SK-N-SH (cell line): Measurements from ENCODE around the gene NFKB1. TPM values are rescaled to one million over a fixed set of nuclear protein-coding genes. Genes with fewer than 3 reads are reported as not detected.

Experiments used
- CTCF ChIA-PET: fragments of 300-600, 350-600 bp; formaldehyde crosslinking; extraction: SDS; loops from one replicate; lab custom pipeline; 2021; lab: Yijun Ruan, JAX
- POLR2A ChIA-PET: fragments of 350-600 bp; sonication (Branson Sonifier 250); formaldehyde crosslinking; extraction: SDS; loops from one replicate; lab custom pipeline; 2020; ENCODE audit warnings: antibody characterized with exemption, inconsistent platforms; lab: Yijun Ruan, JAX
- DNase-seq: peaks from one replicate; pipeline ENCODE4 v3.0.0; 2012
- H2AFZ ChIP-seq: fragments of 200-600 bp; sonication (generic); 2 replicates; pipeline ENCODE4 v1.8.1; 2016; ENCODE audit warnings: antibody characterized with exemption, mild to moderate bottlenecking, low read depth
- H3F3A ChIP-seq: fragments of 200-600 bp; sonication (generic); replicated peaks from 2 replicates; pipeline ENCODE3; 2016; ENCODE audit warnings: antibody characterized with exemption, mild to moderate bottlenecking; ENCODE audit not compliant: insufficient read depth
- H3K27ac ChIP-seq, 2 experiments: fragments of 200-500 bp in 1 of 2; fragments of 200-600 bp in 1 of 2; sonication (Bioruptor generic) in 1 of 2; sonication (generic), shearing (Covaris generic) in 1 of 2; 2 replicates each; pipeline versions ENCODE4 v1.5.1 to v1.6.1; 2014 to 2016; ENCODE audit warnings: low read depth in 2 of 2, inconsistent platforms in 1 of 2, low read length in 1 of 2, mild to moderate bottlenecking in 1 of 2, mixed read lengths in 1 of 2
- H3K27me3 ChIP-seq: fragments of 200-600 bp; sonication (generic), shearing (Covaris generic); 2 replicates; pipeline ENCODE4 v1.6.1; 2016; ENCODE audit warnings: mixed run types; ENCODE audit not compliant: insufficient read depth
- H3K36me3 ChIP-seq, 2 experiments: fragments of 200-500 bp in 1 of 2; fragments of 200-600 bp in 1 of 2; sonication (Bioruptor generic) in 1 of 2; sonication (generic) in 1 of 2; replicated peaks in 1 of 2; 2 replicates each; pipeline versions ENCODE3 to v1.5.1; 2014 to 2016; ENCODE audit warnings: low read length in 1 of 2, mild to moderate bottlenecking in 1 of 2; ENCODE audit not compliant: insufficient read depth in 2 of 2, control insufficient read depth in 1 of 2
- H3K4me1 ChIP-seq, 2 experiments: fragments of 200-500 bp in 1 of 2; fragments of 200-600 bp in 1 of 2; sonication (Bioruptor generic) in 1 of 2; sonication (generic), shearing (Covaris generic) in 1 of 2; 2 replicates each; pipeline versions ENCODE4 v1.5.1 to v1.6.1; 2014 to 2016; ENCODE audit warnings: low read depth in 1 of 2, low read length in 1 of 2, mixed run types in 1 of 2; ENCODE audit not compliant: insufficient read depth in 2 of 2, control insufficient read depth in 1 of 2
- H3K4me2 ChIP-seq: fragments of 200-600 bp; sonication (generic), shearing (Covaris generic); 2 replicates; pipeline ENCODE4 v1.6.1; 2017; ENCODE audit warnings: mixed run types
- H3K4me3 ChIP-seq, 2 experiments: fragments of 200-500 bp in 1 of 2; fragments of 200-600 bp in 1 of 2; sonication (Bioruptor generic) in 1 of 2; sonication (generic), shearing (Covaris generic) in 1 of 2; 2 replicates each; pipeline versions ENCODE4 v1.5.1 to v1.8.1; 2014 to 2016; ENCODE audit warnings: low read depth in 2 of 2, inconsistent platforms in 1 of 2, low read length in 1 of 2, mild to moderate bottlenecking in 1 of 2, mixed read lengths in 1 of 2, moderate library complexity in 1 of 2
- H3K79me2 ChIP-seq: fragments of 200-600 bp; sonication (generic); 2 replicates; pipeline ENCODE4 v1.8.1; 2017; ENCODE audit warnings: mild to moderate bottlenecking; ENCODE audit not compliant: insufficient read depth
- H3K9ac ChIP-seq: fragments of 200-600 bp; sonication (generic); 2 replicates; pipeline ENCODE4 v1.6.1; 2017; ENCODE audit warnings: mixed run types
- H3K9me2 ChIP-seq: fragments of 200-600 bp; sonication (generic); 2 replicates; pipeline ENCODE4 v1.6.1; 2017; ENCODE audit warnings: mixed run types
- H3K9me3 ChIP-seq: fragments of 200-600 bp; sonication (generic); 2 replicates; pipeline ENCODE4 v1.6.1; 2017; ENCODE audit warnings: mixed run types, mild to moderate bottlenecking, moderate library complexity
- H4K20me1 ChIP-seq: fragments of 200-600 bp; sonication (generic); 2 replicates; pipeline ENCODE4 v1.6.1; 2017; ENCODE audit warnings: mild to moderate bottlenecking, mixed run types; ENCODE audit not compliant: insufficient read depth
- CHD2 ChIP-seq: fragments of 150-350 bp; IDR thresholded peaks from 2 replicates; pipeline ENCODE4 v1.6.1; 2018; ENCODE audit warnings: low read length; ENCODE audit not compliant: partially characterized antibody
- ELF1 ChIP-seq: IDR thresholded peaks from 2 replicates; pipeline ENCODE4 v1.4.0; 2012
- EP300 ChIP-seq, 2 experiments: IDR thresholded peaks; 2 replicates each; pipeline versions ENCODE4 v1.4.0 to v1.6.1; 2012; ENCODE audit warnings: borderline replicate concordance in 1 of 2, low read depth in 1 of 2, low read length in 1 of 2
- EZH2phosphoT487 ChIP-seq: fragments of 200-600 bp; sonication (generic); IDR thresholded peaks from 2 replicates; pipeline ENCODE4 v1.6.1; 2017; ENCODE audit warnings: low read depth, mixed run types, mild to moderate bottlenecking, antibody characterized with exemption, moderate library complexity, borderline replicate concordance
- FOSL2 ChIP-seq: IDR thresholded peaks from 2 replicates; pipeline ENCODE4 v1.4.0; 2012; ENCODE audit warnings: low read depth, mild to moderate bottlenecking, moderate library complexity, borderline replicate concordance
- FOXM1 ChIP-seq: IDR thresholded peaks from 2 replicates; pipeline ENCODE4 v1.4.0; 2012; ENCODE audit warnings: low read depth, mild to moderate bottlenecking
- GABPA ChIP-seq: IDR thresholded peaks from 2 replicates; pipeline ENCODE4 v1.4.0; 2012; ENCODE audit warnings: low read depth, mild to moderate bottlenecking
- GATA2 ChIP-seq: sonication (generic); formaldehyde crosslinking; IDR thresholded peaks from 2 replicates; pipeline ENCODE4 v1.5.0; 2020; ENCODE audit warnings: mild to moderate bottlenecking, missing genetic modification reagents
- IRF3 ChIP-seq: fragments of 150-350 bp; IDR thresholded peaks from 2 replicates; pipeline ENCODE4 v1.6.1; 2016; ENCODE audit warnings: mild to moderate bottlenecking, low read depth, low read length
- JUND ChIP-seq: IDR thresholded peaks from 2 replicates; pipeline ENCODE4 v1.4.0; 2012
- MAX ChIP-seq: IDR thresholded peaks from 2 replicates; pipeline ENCODE4 v1.4.0; 2012; ENCODE audit warnings: low read depth
- MXI1 ChIP-seq: IDR thresholded peaks from 2 replicates; pipeline ENCODE4 v1.6.1; 2012; ENCODE audit warnings: mild to moderate bottlenecking, low read depth, low read length, improper control_type of control experiment
- NRF1 ChIP-seq: IDR thresholded peaks from 2 replicates; pipeline ENCODE4 v1.6.1; 2012; ENCODE audit warnings: low read depth, mild to moderate bottlenecking, low read length
- RCOR1 ChIP-seq: fragments of 150-350 bp; IDR thresholded peaks from 2 replicates; pipeline ENCODE4 v1.6.1; 2017; ENCODE audit warnings: antibody characterized with exemption, low read length
- REST ChIP-seq: IDR thresholded peaks from 2 replicates; pipeline ENCODE4 v1.6.1; 2012; ENCODE audit warnings: mild to moderate bottlenecking, low read depth, low read length, moderate library complexity
- SIN3A ChIP-seq: IDR thresholded peaks from 2 replicates; pipeline ENCODE4 v1.6.1; 2012; ENCODE audit warnings: low read depth, mild to moderate bottlenecking, low read length, moderate library complexity, borderline replicate concordance
- SMC3 ChIP-seq: IDR thresholded peaks from 2 replicates; pipeline ENCODE4 v1.6.1; 2012; ENCODE audit warnings: low read depth, low read length, improper control_type of control experiment
- USF1 ChIP-seq: IDR thresholded peaks from 2 replicates; pipeline ENCODE4 v1.4.0; 2012; ENCODE audit warnings: low read depth, borderline replicate concordance
- ZBTB33 ChIP-seq: IDR thresholded peaks from 2 replicates; pipeline ENCODE4 v1.4.0; 2012; ENCODE audit warnings: low read depth, borderline replicate concordance
- WGBS: methylation state at CpG from one replicate; pipeline ENCODE4 v1.1.6; 2017; ENCODE audit warnings: low lambda C conversion rate; 5-methylcytosine and 5-hydroxymethylcytosine counted together
- polyA plus RNA-seq, 3 experiments: library from polyadenylated mRNA; depleted of rRNA; stranded (reverse); fragments of >200 nt; gene quantifications; 2 replicates each; pipeline ENCODE4 v1.2.3, GENCODE V29; 2012

NFKB1 gene
- polyA plus RNA-seq, 1 of the 3 experiments (the other 2 are of a cell fraction) = 14.1 TPM

GRCh38 chr4:102638621-102639020 lies 137.5 kb downstream of the NFKB1 start (continued):
- TF ChIP-seq EP300 (IDR thresholded peaks at IDR 0.05; ENCODE audit: borderline replicate concordance in 1 of 2, low read depth in 1 of 2, low read length in 1 of 2) (no peak), FOXM1 (no peak), JUND (no peak), IRF3 (no peak), REST (no peak), GABPA (no peak), NRF1 (no peak), RCOR1 (no peak)

GRCh38 chr4:102639598-102639997 lies 138.4 kb downstream of the NFKB1 start:
- 94% methylated on average over 7 of the region's 7 CpGs for WGBS
- Histone ChIP-seq H3F3A (peaks cover 4% of the 10 kb centered on the region), H3K9ac (no peak overlapping the region), H3K4me2 (no peak overlapping the region), H3K36me3 (peaks cover 0 to 13% of the 10 kb centered on the region in 2 experiments), H3K9me2 (no peaks in the 10 kb centered on the region), H3K4me1 (peaks cover 0 to 5% of the 10 kb centered on the region in 2 experiments; a peak in 1 of 4 replicates), H2AFZ (no peak overlapping the region), H3K4me3 (no peak overlapping the region), H4K20me1 (no peaks in the 10 kb centered on the region), H3K27ac (no peak overlapping the region), H3K27me3 (no peaks in the 10 kb centered on the region), H3K9me3 (no peaks in the 10 kb centered on the region), H3K79me2 (no peaks in the 10 kb centered on the region)
- ChIA-PET CTCF (no interaction called here), POLR2A (no interaction called here)
- no peak for DNase-seq
- no peak for TF ChIP-seq FOSL2
- TF ChIP-seq SIN3A = no peak
- no peak for TF ChIP-seq MXI1
- no peak for TF ChIP-seq EP300 (IDR thresholded peaks at IDR 0.05; ENCODE audit: borderline replicate concordance in 1 of 2, low read depth in 1 of 2, low read length in 1 of 2)
- TF ChIP-seq NRF1 = no peak
- no peak for TF ChIP-seq GATA2 (CRISPR knock-in tag)
- no peak for TF ChIP-seq USF1
- TF ChIP-seq REST = no peak
- no peak for TF ChIP-seq SMC3
- no peak for TF ChIP-seq EZH2phosphoT487
- no peak for TF ChIP-seq CHD2
- no peak for TF ChIP-seq ZBTB33
- TF ChIP-seq ELF1 = no peak
- TF ChIP-seq MAX = no peak
